Measurements from ENCODE around the gene PTPRN. TPM values are rescaled to one million over a fixed set of nuclear protein-coding genes. Genes with fewer than 3 reads are reported as not detected.

Gene PTPRN
- total and polyA plus RNA-seq, 3 donors from 2014 or later: 1.7 to 6.0 (median 3.5) TPM

GRCh38 chr2:219279151-219279915 is 29.9 kb downstream of the PTPRN start, which contains the start of gene DNAJB2:
Gene DNAJB2, plus strand, starts transcription at chr2:219279366. Its CDS starts 468 bp downstream, at chr2:219279834.
- Histone ChIP-seq H3K27me3 (no peaks in the 10 kb centered on the region), H3K4me3 (peak within 1 kb of the TSS; percentile 87 to 91), H3K36me3 (ENCODE audit: low read depth, missing control alignments) (no peaks in the 10 kb centered on the region), H3K27ac (peak within 1 kb of the TSS; percentile 99 to 100), H3K9me3 (no peaks in the 10 kb centered on the region), H3K4me1 (peaks cover 25% of the 10 kb centered on the region)
- DNase-seq: peak; percentile 98
- peak; percentile 29 for TF ChIP-seq POLR2A (IDR thresholded peaks at IDR 0.05)
- TF ChIP-seq, protein P1, sequence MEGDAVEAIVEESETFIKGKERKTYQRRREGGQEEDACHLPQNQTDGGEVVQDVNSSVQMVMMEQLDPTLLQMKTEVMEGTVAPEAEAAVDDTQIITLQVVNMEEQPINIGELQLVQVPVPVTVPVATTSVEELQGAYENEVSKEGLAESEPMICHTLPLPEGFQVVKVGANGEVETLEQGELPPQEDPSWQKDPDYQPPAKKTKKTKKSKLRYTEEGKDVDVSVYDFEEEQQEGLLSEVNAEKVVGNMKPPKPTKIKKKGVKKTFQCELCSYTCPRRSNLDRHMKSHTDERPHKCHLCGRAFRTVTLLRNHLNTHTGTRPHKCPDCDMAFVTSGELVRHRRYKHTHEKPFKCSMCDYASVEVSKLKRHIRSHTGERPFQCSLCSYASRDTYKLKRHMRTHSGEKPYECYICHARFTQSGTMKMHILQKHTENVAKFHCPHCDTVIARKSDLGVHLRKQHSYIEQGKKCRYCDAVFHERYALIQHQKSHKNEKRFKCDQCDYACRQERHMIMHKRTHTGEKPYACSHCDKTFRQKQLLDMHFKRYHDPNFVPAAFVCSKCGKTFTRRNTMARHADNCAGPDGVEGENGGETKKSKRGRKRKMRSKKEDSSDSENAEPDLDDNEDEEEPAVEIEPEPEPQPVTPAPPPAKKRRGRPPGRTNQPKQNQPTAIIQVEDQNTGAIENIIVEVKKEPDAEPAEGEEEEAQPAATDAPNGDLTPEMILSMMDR (IDR thresholded peaks at IDR 0.05): no peak
- intact Hi-C loops (cut with DNase I; ENCODE audit: low total_unique reads): no loop called here
- WGBS, 2 donors: 1% methylated on average over 13 to 65 of the region's 65 CpGs

DNA sequence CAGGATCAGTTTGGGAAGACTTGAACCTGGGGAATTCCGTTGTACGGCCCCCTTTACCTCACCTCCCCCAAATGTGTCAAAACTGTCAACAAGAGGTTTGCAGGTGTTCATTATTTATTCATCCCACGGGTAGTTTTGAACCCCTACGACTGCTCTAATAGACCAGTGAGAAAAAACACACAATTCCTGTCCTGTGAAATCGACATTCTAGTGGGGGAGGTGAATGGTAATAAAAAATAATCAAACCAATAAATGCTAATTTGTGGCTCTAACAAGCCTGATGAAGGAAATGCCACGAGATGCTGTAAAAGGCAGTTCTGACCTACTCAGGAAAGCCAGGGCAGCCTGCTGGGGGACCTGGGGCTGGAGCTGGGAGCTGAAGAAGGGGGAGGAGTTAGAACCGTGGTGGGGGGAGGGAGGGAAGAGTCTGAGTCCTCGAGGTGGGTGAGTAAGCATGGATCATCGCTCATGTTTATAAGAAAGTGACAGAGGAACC is 30.5 kb downstream of the PTPRN start:
- no peaks in the 10 kb centered on the region for H3K27me3 ChIP-seq
- DNase-seq: no peak
- peaks cover 29% of the 10 kb centered on the region for H3K4me1 ChIP-seq
- H3K4me3 ChIP-seq: peak overlapping the region; percentile 87 to 91
- intact Hi-C loops (cut with DNase I; ENCODE audit: low total_unique reads): no loop called here
- H3K9me3 ChIP-seq: no peaks in the 10 kb centered on the region
- H3K36me3 ChIP-seq (ENCODE audit: low read depth, missing control alignments): no peaks in the 10 kb centered on the region
- 10% methylated on average over 9 of the region's 9 CpGs for WGBS, 2 donors
- peak overlapping the region; percentile 99 to 100 for H3K27ac ChIP-seq
- TF ChIP-seq, protein P1 (IDR thresholded peaks at IDR 0.05): no peak
- no peak for TF ChIP-seq POLR2A (IDR thresholded peaks at IDR 0.05)

DNA sequence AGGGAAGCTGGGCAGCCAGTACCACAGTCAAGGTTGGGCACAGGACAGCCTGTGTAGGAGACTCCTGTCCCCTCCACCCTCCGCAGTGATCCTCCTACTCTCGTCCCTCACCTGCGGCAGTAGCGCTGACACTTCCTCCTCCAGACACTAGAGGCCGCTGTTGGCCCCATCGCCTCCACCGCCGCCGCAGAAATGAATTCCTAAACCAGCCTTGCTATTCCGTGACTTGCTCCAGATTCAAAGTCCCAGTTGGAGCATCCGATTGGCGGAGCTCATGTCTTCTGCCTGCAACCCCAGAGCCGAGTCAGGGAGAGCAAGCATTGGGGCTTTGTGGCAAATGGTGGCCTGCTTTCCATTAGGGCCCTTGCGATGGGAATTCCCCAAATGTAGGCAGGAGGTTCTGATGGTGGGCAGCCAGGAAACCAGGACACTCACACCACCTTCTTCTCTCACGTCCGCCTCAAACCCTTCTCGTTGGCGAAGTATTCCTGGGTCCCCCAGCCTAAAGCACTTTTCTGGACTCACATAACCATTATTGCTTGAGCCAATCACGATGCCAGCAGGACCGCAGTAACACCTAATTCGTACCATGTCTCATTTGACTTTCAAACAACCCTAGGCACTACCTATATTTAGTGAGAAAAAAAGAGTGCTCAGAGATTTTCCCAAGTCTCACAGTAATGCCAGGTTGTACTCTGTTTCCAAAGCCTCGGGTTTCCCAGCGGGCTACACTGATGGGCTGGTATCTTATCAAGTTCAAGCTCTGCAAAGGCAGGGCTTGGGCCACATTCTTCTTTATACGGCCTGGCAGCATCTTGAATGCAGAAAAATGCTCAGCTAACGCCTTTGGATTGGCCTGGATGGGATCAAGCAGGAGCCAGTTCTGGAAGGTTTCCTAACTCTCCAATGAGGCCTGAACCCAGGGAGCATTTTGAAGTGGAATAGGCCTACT is 31.2 kb downstream of the PTPRN start:
- 20 to 25% methylated on average over 17 to 25 of the region's 25 CpGs for WGBS, 2 donors
- no peaks in the 10 kb centered on the region for H3K36me3 ChIP-seq (ENCODE audit: low read depth, missing control alignments)
- intact Hi-C loops (cut with DNase I; ENCODE audit: low total_unique reads): no loop called here
- TF ChIP-seq, protein P1 (IDR thresholded peaks at IDR 0.05): peak; percentile 94 to 98 (median 94)
- no peak for TF ChIP-seq POLR2A (IDR thresholded peaks at IDR 0.05)
- H3K4me3 ChIP-seq: peak overlapping the region in 1 of 2 donors; percentile 34
- H3K27me3 ChIP-seq: no peaks in the 10 kb centered on the region
- DNase-seq: peak; percentile 89
- H3K4me1 ChIP-seq: peaks cover 29% of the 10 kb centered on the region
- no peaks in the 10 kb centered on the region for H3K9me3 ChIP-seq
- H3K27ac ChIP-seq: peak overlapping the region; percentile 99 to 100

- 45 to 55% methylated on average over 6 of the region's 6 CpGs for WGBS, 2 donors
- Histone ChIP-seq H3K27ac (peak overlapping the region; percentile 14 to 64), H3K9me3 (no peaks in the 10 kb centered on the region), H3K36me3 (ENCODE audit: low read depth, missing control alignments) (no peaks in the 10 kb centered on the region), H3K4me3 (no peak overlapping the region), H3K4me1 (peaks cover 21% of the 10 kb centered on the region), H3K27me3 (no peaks in the 10 kb centered on the region)
- DNase-seq: peak; percentile 80
- TF ChIP-seq, protein P1 (IDR thresholded peaks at IDR 0.05): no peak
- TF ChIP-seq POLR2A (IDR thresholded peaks at IDR 0.05): no peak
- intact Hi-C loops (cut with DNase I; ENCODE audit: low total_unique reads): no loop called here
These were observed 34.8 kb downstream of the PTPRN start for GRCh38 chr2:219274361-219274921.
